K562 (cell line): ENCODE measurements around the gene KRT1. TPM values are rescaled to one million over a fixed set of nuclear protein-coding genes. Genes with fewer than 3 reads are reported as not detected.

Experiments
- ATAC-seq: fragments of 200-7000 bp; cut with Tn5 transposase; 3 replicates; pipeline ENCODE4 v1.9.1; 2020; ENCODE audit warnings: moderate library complexity
- BruUV-seq: library from RNA; stranded (reverse); fragments of 400-500 nt; replicated peaks from 2 replicates; lab custom pipeline; 2021; lab: Mats Ljungman, UMichigan
- CTCF ChIA-PET: fragments of 300-600 bp; formaldehyde crosslinking; extraction: SDS; loops from one replicate; lab custom pipeline; 2021; ENCODE audit warnings: low intra/inter-chr PET ratio; lab: Yijun Ruan, JAX
- POLR2A ChIA-PET: fragments of 300-600, 350-650 bp; sonication (Branson Sonifier 250); formaldehyde crosslinking; extraction: SDS; loops from one replicate; lab custom pipeline; 2021; ENCODE audit warnings: antibody characterized with exemption, inconsistent platforms; lab: Yijun Ruan, JAX
- DNase-seq, 4 experiments: peaks; one replicate each; pipeline versions ENCODE4 v3.0.0 to v3.0.0-alpha.2; 2011 to 2018; ENCODE audit warnings: low spot score in 3 of 4, mixed read lengths in 3 of 4; ENCODE audit errors: extremely low read depth in 1 of 4
- FAIRE-seq: peaks from 2 replicates; lab custom pipeline; 2011; peaks lifted over from hg19 to GRCh38; lab: Jason Lieb, UNC
- H2AFZ ChIP-seq: 2 replicates; pipeline ENCODE4 v1.6.0; 2011; ENCODE audit warnings: low read depth, low read length, control low read depth, inconsistent platforms
- H3K27ac ChIP-seq: fragments of 200-600 bp; 3 replicates; pipeline ENCODE4 v1.8.0; 2011; ENCODE audit warnings: low read depth, mild to moderate bottlenecking, control low read depth, inconsistent platforms, low read length, moderate library complexity, mixed read lengths; ENCODE audit errors: extremely low read depth
- H3K27me3 ChIP-seq, 2 experiments: fragments of 300-600 bp in 1 of 2; 2 replicates in 1 of 2; 3 replicates in 1 of 2; pipeline versions ENCODE4 v1.6.0 to v1.8.0; 2011; ENCODE audit warnings: inconsistent platforms in 2 of 2, low read length in 2 of 2, mild to moderate bottlenecking in 1 of 2, mixed read lengths in 1 of 2, moderate library complexity in 1 of 2; ENCODE audit not compliant: control insufficient read depth in 2 of 2, insufficient read depth in 2 of 2
- H3K36me3 ChIP-seq: fragments of 300-600 bp; 3 replicates; pipeline ENCODE4 v1.8.0; 2011; ENCODE audit warnings: mild to moderate bottlenecking, low read length, inconsistent platforms; ENCODE audit not compliant: control insufficient read depth, insufficient read depth
- H3K4me1 ChIP-seq, 2 experiments: fragments of 200-600 bp in 1 of 2; replicated peaks in 1 of 2; 2 replicates in 1 of 2; 3 replicates in 1 of 2; pipeline versions ENCODE4 v1.5.1 to v1.8.0; 2011; ENCODE audit warnings: inconsistent platforms in 2 of 2, low read length in 2 of 2, mild to moderate bottlenecking in 1 of 2, mixed read lengths in 1 of 2, moderate library complexity in 1 of 2; ENCODE audit not compliant: control insufficient read depth in 2 of 2, insufficient read depth in 2 of 2
- H3K4me2 ChIP-seq: 2 replicates; pipeline ENCODE4 v1.6.1; 2011; ENCODE audit warnings: low read length, control low read depth, inconsistent platforms, mixed read lengths; ENCODE audit not compliant: insufficient read depth
- H3K4me3 ChIP-seq: fragments of 200-600 bp; sonication (generic), shearing (Covaris generic); 2 replicates; pipeline ENCODE4 v1.5.1; 2016; ENCODE audit warnings: control low read depth, inconsistent platforms
- H3K79me2 ChIP-seq: fragments of 200-600 bp; 3 replicates; pipeline ENCODE4 v1.8.0; 2011; ENCODE audit warnings: low read length, inconsistent platforms; ENCODE audit not compliant: control insufficient read depth, insufficient read depth
- H3K9ac ChIP-seq, 2 experiments: 2 replicates each; pipeline versions ENCODE4 v1.6.0 to v1.6.1; 2011; ENCODE audit warnings: low read depth in 2 of 2, low read length in 2 of 2, control low read depth in 1 of 2, inconsistent platforms in 1 of 2, mild to moderate bottlenecking in 1 of 2, mixed read lengths in 1 of 2; ENCODE audit not compliant: insufficient read depth in 1 of 2
- H3K9me1 ChIP-seq: one replicate; pipeline ENCODE4 v1.6.0; 2011; ENCODE audit warnings: inconsistent platforms, mild to moderate bottlenecking, low read length, moderate library complexity; ENCODE audit not compliant: control insufficient read depth, insufficient read depth
- H3K9me3 ChIP-seq: replicated peaks from 2 replicates; pipeline ENCODE4 v1.5.1; 2011; ENCODE audit warnings: low read depth, low read length, inconsistent platforms; ENCODE audit not compliant: control insufficient read depth, insufficient read depth
- H4K20me1 ChIP-seq: replicated peaks from 2 replicates; pipeline ENCODE4 v1.6.1; 2011; ENCODE audit warnings: low read length, inconsistent platforms, mixed read lengths; ENCODE audit not compliant: control insufficient read depth, insufficient read depth
- ARID1B ChIP-seq: fragments of 450-650 bp; IDR thresholded peaks from 2 replicates; pipeline ENCODE4 v1.6.1; 2016; ENCODE audit warnings: antibody characterized with exemption, mild to moderate bottlenecking, inconsistent platforms
- CAMTA2 ChIP-seq: fragments of 250-450 bp; sonication (Bioruptor Pico); conservative IDR thresholded peaks from 2 replicates; pipeline ENCODE4 v1.5.1; 2022
- GABPB1 ChIP-seq: sonication (generic); formaldehyde crosslinking; IDR thresholded peaks from 2 replicates; pipeline ENCODE4 v1.8.0; 2022; ENCODE audit warnings: mild to moderate bottlenecking, missing genetic modification reagents
- HDAC2 ChIP-seq: fragments of 450-650 bp; IDR thresholded peaks from 2 replicates; pipeline ENCODE4 v1.6.1; 2016; ENCODE audit warnings: mild to moderate bottlenecking
- HLTF ChIP-seq: fragments of 450-650 bp; IDR thresholded peaks from 2 replicates; pipeline ENCODE4 v1.6.1; 2016
- MXI1 ChIP-seq: IDR thresholded peaks from 2 replicates; pipeline ENCODE4 v1.6.1; 2011; ENCODE audit warnings: low read depth, mild to moderate bottlenecking, improper control_type of control experiment, low read length
- RAD21 ChIP-seq, 2 experiments: fragments of 250-450 bp in 1 of 2; fragments of 450-650 bp in 1 of 2; sonication (Bioruptor Pico) in 1 of 2; formaldehyde crosslinking in 1 of 2; IDR thresholded peaks in 1 of 2; conservative IDR thresholded peaks in 1 of 2; 2 replicates each; pipeline versions ENCODE4 v1.4.0 to v1.8.0; 2020 to 2022; ENCODE audit warnings: mild to moderate bottlenecking in 2 of 2, moderate library complexity in 1 of 2
- RBM34 ChIP-seq: fragments of 200-400 bp; formaldehyde crosslinking; IDR thresholded peaks from 2 replicates; pipeline ENCODE4 v1.6.1; 2018; ENCODE audit warnings: low read length, borderline replicate concordance; ENCODE audit not compliant: insufficient read depth
- ZEB2 ChIP-seq: fragments of 450-650 bp; IDR thresholded peaks from 2 replicates; pipeline ENCODE4 v1.6.1; 2016
- ZNF143 ChIP-seq: sonication (generic); formaldehyde crosslinking; IDR thresholded peaks from 2 replicates; pipeline ENCODE4 v1.9.0; 2022; ENCODE audit warnings: mild to moderate bottlenecking, missing genetic modification reagents
- ZNF263 ChIP-seq: sonication (generic); formaldehyde crosslinking; IDR thresholded peaks from 2 replicates; pipeline ENCODE4 v1.8.0; 2022; ENCODE audit warnings: mild to moderate bottlenecking, missing genetic modification reagents, borderline replicate concordance
- in situ Hi-C: fragments of 300-500 bp; cut with MboI; formaldehyde crosslinking; loops from 4 replicates; pipeline ENCODE4 v1.15.0; 2018; ENCODE audit warnings: inconsistent platforms, mixed read lengths
- intact Hi-C: fragments of 100-400 bp; cut with micrococcal nuclease; formaldehyde crosslinking; loops from 2 replicates; pipeline ENCODE4 v1.14.2; 2022
- polyA plus RNA-seq, 8 experiments: library from polyadenylated mRNA; depleted of rRNA in 4 of 8; stranded (reverse) in 5 of 8; unstranded in 3 of 8; fragments of >200 nt; fragmentation: Nextera tagmentation in 2 of 8; fragmentation: Illumina TruSeq in 1 of 8; extraction: Ambion mirVana in 2 of 8; extraction: Trizol in 1 of 8; gene quantifications; 2 replicates each; pipeline versions ENCODE4 v1.2.1 to v1.2.3, GENCODE V29; 2011 to 2014; ENCODE audit warnings: inconsistent platforms in 1 of 8, missing spikeins in 1 of 8
- total RNA-seq, 7 experiments: library from RNA; depleted of rRNA in 6 of 7; stranded (reverse); fragments of >200 nt in 6 of 7; fragmentation: Illumina TruSeq in 2 of 7; extraction: Trizol in 2 of 7; gene quantifications; 2 replicates each; pipeline versions ENCODE4 v1.2.1 to v1.2.3, GENCODE V29; 2011 to 2021; ENCODE audit warnings: low replicate concordance in 1 of 7
- TF ChIP-seq, protein P1 (sequence below): fragments of 250-450 bp; sonication (Bioruptor Pico); IDR thresholded peaks from 2 replicates; pipeline ENCODE4 v1.4.0; 2020
- TF ChIP-seq, protein P2 (sequence below): fragments of 200-800 bp; sonication (Bioruptor generic); IDR thresholded peaks from 2 replicates; pipeline ENCODE4 v1.6.1; 2016; ENCODE audit warnings: missing genetic modification characterization, missing compliant biosample characterization

KRT1 gene
- total and polyA plus RNA-seq, 9 of the 15 experiments (the other 6 are each of a cell fraction or from before 2014, with no cell fraction given), result 0.18 TPM; not detected in 8

DNA sequence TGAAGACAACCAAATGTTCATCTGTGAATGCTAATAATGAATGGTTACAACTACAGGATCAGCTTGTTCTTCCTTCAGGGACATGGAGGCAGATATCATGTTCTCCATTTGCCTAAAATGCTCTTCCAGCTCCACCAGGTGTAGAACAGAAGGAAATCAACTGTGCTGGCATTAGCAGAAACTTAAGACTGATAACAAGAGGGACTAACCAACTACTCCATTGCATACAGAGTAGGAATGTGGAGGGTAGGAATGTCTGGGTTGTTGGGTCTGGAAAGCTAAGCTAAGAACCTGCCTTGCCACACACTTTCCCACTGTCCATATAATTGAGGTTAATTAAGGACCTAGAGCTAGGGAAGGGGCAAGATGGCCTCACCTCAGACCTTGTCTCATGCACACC, 16.8 kb downstream of the KRT1 start:
- DNase-seq (no peak), ATAC-seq (no peak), FAIRE-seq (no peak)
- Histone ChIP-seq H3K9me1 (peaks cover 2% of the 10 kb centered on the region), H3K36me3 (no peaks in the 10 kb centered on the region), H3K9me3 (no peaks in the 10 kb centered on the region), H3K4me3 (no peak overlapping the region), H3K4me2 (peak overlapping the region; percentile 77; the same call in 1 of the 2 replicates), H3K9ac (0 out of 4 replicates have a peak overlapping the region, but pooled peaks of 1 of the 2 experiments have one; percentile 49), H4K20me1 (no peaks in the 10 kb centered on the region), H3K27me3 (no peaks in the 10 kb centered on the region), H3K79me2 (no peaks in the 10 kb centered on the region), H3K27ac (peak overlapping the region; percentile 93), H2AFZ (peak overlapping the region; percentile 57), H3K4me1 (peaks cover 30 to 40% of the 10 kb centered on the region in 2 experiments; a peak in 4 of 5 replicates)
- ChIA-PET CTCF (no interaction called here), POLR2A (interaction anchor here (0.6 to 1.8 kb wide), 4 partner anchors 9 to 18 kb away, joined by 3 to 5 read pairs (median 4); partner anchors contain the start of gene KRT1)
- intact Hi-C loops (loop anchor here (5.0 kb wide), 1 partner anchor 76 kb away; no protein-coding TSS in a partner anchor), in situ Hi-C loops (no loop called here)
- no TSS peak for BruUV-seq
- TF ChIP-seq, protein P1, sequence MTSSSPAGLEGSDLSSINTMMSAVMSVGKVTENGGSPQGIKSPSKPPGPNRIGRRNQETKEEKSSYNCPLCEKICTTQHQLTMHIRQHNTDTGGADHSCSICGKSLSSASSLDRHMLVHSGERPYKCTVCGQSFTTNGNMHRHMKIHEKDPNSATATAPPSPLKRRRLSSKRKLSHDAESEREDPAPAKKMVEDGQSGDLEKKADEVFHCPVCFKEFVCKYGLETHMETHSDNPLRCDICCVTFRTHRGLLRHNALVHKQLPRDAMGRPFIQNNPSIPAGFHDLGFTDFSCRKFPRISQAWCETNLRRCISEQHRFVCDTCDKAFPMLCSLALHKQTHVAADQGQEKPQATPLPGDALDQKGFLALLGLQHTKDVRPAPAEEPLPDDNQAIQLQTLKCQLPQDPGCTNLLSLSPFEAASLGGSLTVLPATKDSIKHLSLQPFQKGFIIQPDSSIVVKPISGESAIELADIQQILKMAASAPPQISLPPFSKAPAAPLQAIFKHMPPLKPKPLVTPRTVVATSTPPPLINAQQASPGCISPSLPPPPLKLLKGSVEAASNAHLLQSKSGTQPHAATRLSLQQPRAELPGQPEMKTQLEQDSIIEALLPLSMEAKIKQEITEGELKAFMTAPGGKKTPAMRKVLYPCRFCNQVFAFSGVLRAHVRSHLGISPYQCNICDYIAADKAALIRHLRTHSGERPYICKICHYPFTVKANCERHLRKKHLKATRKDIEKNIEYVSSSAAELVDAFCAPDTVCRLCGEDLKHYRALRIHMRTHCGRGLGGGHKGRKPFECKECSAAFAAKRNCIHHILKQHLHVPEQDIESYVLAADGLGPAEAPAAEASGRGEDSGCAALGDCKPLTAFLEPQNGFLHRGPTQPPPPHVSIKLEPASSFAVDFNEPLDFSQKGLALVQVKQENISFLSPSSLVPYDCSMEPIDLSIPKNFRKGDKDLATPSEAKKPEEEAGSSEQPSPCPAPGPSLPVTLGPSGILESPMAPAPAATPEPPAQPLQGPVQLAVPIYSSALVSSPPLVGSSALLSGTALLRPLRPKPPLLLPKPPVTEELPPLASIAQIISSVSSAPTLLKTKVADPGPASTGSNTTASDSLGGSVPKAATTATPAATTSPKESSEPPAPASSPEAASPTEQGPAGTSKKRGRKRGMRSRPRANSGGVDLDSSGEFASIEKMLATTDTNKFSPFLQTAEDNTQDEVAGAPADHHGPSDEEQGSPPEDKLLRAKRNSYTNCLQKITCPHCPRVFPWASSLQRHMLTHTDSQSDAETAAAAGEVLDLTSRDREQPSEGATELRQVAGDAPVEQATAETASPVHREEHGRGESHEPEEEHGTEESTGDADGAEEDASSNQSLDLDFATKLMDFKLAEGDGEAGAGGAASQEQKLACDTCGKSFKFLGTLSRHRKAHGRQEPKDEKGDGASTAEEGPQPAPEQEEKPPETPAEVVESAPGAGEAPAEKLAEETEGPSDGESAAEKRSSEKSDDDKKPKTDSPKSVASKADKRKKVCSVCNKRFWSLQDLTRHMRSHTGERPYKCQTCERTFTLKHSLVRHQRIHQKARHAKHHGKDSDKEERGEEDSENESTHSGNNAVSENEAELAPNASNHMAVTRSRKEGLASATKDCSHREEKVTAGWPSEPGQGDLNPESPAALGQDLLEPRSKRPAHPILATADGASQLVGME (CRISPR knock-in tag), result no peak
- TF ChIP-seq ZNF263 (CRISPR knock-in tag), result no peak
- no peak for TF ChIP-seq MXI1
- TF ChIP-seq CAMTA2 (CRISPR knock-in tag), result no peak
- no peak for TF ChIP-seq GABPB1 (CRISPR knock-in tag)
- no peak for TF ChIP-seq ZNF143
- TF ChIP-seq RBM34, result no peak
- TF ChIP-seq HDAC2, result no peak; the same call in 1 of the 2 replicates
- TF ChIP-seq ARID1B, result no peak
- no peak for TF ChIP-seq HLTF
- TF ChIP-seq RAD21 (CRISPR knock-in tag; conservative IDR thresholded peaks at IDR 0.05 in 1 of 2, IDR thresholded peaks at IDR 0.05 in 1 of 2), result peak; percentile 34 to 48
- TF ChIP-seq ZEB2, result no peak
- TF ChIP-seq, protein P2, sequence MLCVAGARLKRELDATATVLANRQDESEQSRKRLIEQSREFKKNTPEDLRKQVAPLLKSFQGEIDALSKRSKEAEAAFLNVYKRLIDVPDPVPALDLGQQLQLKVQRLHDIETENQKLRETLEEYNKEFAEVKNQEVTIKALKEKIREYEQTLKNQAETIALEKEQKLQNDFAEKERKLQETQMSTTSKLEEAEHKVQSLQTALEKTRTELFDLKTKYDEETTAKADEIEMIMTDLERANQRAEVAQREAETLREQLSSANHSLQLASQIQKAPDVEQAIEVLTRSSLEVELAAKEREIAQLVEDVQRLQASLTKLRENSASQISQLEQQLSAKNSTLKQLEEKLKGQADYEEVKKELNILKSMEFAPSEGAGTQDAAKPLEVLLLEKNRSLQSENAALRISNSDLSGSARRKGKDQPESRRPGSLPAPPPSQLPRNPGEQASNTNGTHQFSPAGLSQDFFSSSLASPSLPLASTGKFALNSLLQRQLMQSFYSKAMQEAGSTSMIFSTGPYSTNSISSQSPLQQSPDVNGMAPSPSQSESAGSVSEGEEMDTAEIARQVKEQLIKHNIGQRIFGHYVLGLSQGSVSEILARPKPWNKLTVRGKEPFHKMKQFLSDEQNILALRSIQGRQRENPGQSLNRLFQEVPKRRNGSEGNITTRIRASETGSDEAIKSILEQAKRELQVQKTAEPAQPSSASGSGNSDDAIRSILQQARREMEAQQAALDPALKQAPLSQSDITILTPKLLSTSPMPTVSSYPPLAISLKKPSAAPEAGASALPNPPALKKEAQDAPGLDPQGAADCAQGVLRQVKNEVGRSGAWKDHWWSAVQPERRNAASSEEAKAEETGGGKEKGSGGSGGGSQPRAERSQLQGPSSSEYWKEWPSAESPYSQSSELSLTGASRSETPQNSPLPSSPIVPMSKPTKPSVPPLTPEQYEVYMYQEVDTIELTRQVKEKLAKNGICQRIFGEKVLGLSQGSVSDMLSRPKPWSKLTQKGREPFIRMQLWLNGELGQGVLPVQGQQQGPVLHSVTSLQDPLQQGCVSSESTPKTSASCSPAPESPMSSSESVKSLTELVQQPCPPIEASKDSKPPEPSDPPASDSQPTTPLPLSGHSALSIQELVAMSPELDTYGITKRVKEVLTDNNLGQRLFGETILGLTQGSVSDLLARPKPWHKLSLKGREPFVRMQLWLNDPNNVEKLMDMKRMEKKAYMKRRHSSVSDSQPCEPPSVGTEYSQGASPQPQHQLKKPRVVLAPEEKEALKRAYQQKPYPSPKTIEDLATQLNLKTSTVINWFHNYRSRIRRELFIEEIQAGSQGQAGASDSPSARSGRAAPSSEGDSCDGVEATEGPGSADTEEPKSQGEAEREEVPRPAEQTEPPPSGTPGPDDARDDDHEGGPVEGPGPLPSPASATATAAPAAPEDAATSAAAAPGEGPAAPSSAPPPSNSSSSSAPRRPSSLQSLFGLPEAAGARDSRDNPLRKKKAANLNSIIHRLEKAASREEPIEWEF, result no peak
